Loucy (cell line): Measurements from ENCODE around the gene ATAD3A.

Experiments
- CTCF ChIP-seq: fragments of 200-600 bp; sonication (generic); conservative IDR thresholded peaks from 2 replicates; pipeline ENCODE4 v1.5.1; 2014; ENCODE audit warnings: mild to moderate bottlenecking, antibody characterized with exemption, low read length
- EZH2phosphoT487 ChIP-seq: fragments of 200-600 bp; IDR thresholded peaks from 2 replicates; pipeline ENCODE4 v1.6.1; 2018; ENCODE audit warnings: antibody characterized with exemption, mild to moderate bottlenecking, moderate library complexity, borderline replicate concordance

GRCh38 chr1:1507305-1507704, 4.7 kb upstream of the ATAD3A start:
- TF ChIP-seq CTCF (no peak), EZH2phosphoT487 (no peak)
